ENCODE measurements around the gene NRG3.

GRCh38 chr10:81963606-81964005 lies 88.6 kb downstream of the NRG3 start:
- no peak for TF ChIP-seq POLR2AphosphoS5 (IDR thresholded peaks at IDR 0.05; ENCODE audit: borderline replicate concordance, low read depth, low read length)
- no peak for TF ChIP-seq FOXP2 (optimal IDR thresholded peaks at IDR 0.05; ENCODE audit: control extremely low read depth, extremely low read length, insufficient read depth)

All from SK-N-MC (cell line).